UCSD-AML1 (cell line): ENCODE results near the gene KLHL21.

Experiments
- DNase-seq: peaks from one replicate; lab custom pipeline; 2025; ENCODE audit not compliant: unreplicated experiment; lab: John Stamatoyannopoulos, UW

KLHL21 gene

DNA sequence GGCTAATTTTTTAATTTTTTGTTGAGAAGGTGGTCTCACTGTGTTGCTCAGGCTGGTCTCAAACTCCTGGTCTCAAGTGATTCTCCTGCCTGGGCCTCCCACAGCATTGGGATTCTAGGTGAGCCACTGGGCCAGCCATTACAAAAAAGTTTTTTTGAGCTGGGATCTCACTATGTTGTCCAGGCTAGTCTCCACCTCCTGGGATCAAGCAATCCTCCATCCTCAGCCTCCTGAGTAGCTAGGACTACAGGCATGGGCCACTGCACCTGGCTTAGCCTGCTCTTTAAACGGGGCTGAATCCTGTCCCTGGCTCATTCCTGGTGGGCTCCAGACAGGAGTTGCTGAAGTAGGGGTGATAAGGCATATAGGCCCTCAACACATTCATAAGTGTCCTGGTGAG is 45.1 kb downstream of the KLHL21 start:
- no peak for DNase-seq

GRCh38 chr1:6554907-6555778 is 47.5 kb downstream of the KLHL21 start, which contains the start of gene TAS1R1:
TAS1R1 (plus strand) TSS chr1:6555307; CDS start chr1:6555374, 67 bp downstream.
- DNase-seq: no peak

DNA sequence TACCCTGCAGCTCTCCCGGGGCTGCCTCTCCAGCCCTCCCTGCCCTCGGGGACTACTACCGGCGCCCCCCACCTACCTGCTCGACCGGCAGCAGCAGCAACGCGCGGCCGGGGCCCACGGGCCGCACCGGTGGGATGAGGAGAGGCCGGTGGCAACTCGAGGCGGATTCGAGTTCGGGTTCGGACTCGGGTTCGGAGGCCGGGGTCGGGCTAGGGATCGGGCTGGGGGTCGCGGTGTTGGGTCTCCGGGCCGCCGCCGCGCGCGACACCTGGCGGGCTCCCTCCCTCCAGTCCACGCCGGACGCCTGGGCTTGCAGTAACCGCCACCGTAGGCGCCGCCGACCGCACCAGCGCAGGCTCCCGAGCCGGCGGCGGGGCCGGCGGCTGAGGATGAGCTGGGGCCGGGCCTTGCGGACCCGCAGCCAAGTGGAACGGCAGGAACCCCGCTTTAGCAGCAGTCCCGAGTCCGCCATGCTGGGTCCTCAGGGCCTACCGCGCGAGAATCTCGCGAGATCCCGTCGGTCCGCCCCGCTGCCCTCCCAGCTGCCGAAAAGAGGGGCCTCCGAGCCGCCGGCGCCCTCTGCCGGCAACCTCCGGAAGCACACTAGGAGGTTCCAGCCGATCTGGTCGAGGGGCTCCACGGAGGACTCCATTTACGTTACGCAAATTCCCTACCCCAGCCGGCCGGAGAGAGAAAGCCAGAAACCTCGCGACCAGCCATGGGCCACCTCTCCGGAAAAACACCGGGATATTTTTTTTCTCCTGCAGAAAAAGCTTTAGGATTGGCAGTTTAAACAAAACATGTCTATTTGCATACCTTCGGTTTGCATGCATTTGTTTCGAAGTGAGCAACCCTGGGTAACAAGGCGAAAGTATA is 48.4 kb downstream of the KLHL21 start, which contains the start of gene NOL9:
TSS of gene NOL9 (minus strand) at position 483 of the 876 bp plus-strand sequence. CDS start at position 472, 11 bp downstream.
- DNase-seq: peak; percentile 94

- DNase-seq: no peak
These were observed 55.4 kb downstream of the KLHL21 start for GRCh38 chr1:6547301-6547700.

- DNase-seq: no peak
These were observed 56.3 kb downstream of the KLHL21 start for GRCh38 chr1:6546326-6546725.

DNA sequence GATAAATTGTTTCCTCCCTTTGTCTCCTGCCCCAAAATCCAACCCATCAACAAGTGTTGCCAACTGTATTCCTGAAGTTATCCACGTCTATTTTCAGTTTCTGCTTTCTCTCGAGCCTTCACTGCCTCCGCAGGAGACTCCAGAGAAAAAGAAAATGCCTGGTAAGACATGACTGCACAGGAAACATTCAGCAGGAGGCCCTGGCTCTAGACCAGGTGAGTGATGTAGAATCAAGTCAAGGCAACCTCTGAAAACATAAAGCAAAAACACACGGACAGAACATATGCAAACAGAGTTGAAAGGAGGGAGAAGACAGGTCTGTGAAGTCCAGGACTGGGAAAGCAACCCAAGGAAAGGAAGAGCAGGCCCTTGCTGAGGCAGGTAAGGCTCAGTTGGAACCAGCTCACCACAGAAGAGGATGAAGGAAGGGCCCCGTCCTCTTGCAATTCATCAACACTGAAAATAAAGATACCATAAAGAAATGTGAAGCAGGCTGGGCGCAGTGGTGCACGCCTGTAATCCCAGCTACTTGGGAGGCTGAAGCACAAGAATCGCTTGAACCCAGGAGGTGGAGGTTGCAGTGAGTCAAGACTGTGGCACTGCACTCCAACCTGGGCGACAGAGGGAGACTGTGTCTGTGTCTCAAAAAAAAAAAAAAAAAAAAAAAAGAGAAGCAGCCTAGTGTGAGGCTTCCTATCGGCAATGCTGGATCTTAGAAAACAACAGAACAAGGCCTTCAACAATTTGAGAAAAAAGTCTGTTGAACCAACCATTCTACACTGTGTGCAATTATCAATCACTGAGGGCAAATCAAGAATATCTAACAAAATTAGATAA is 57.2 kb downstream of the KLHL21 start:
- DNase-seq: no peak

DNA sequence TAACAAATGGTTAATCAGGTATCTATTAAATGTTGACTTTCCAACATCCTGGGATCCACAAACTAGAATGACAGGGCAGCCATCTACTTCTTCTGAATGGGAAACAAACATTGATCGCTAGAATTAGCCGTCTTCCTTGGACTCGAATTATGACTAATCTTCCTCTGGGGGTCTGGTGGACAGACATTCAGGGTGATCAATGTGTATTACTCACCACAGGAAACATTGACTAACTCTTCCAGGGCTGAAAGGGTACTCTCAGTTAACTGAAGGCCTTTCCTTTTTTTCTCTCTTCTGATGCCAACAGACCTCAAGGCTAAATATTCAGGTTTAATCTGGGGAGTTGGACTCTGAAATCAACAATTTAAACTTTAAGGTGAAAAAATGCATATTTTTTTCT is 57.8 kb downstream of the KLHL21 start:
- no peak for DNase-seq
